Measurements from ENCODE around the gene TMEM234. TPM values are rescaled to one million over a fixed set of nuclear protein-coding genes. Genes with fewer than 3 reads are reported as not detected.

TMEM234 gene
- total and polyA plus RNA-seq, 2 of the 13 experiments (the other 11 are each of a cell fraction or from before 2014, with no cell fraction given), result 6.1 to 9.0 TPM

- no peak for TF ChIP-seq SRSF9 (IDR thresholded peaks at IDR 0.05; ENCODE audit: borderline replicate concordance, insufficient read depth, low read depth, low read length, poor library complexity, severe bottlenecking)
- peak; percentile 37; the same call in 1 of the 2 replicates for TF ChIP-seq KDM2A (CRISPR knock-in tag; IDR thresholded peaks at IDR 0.05; ENCODE audit: borderline replicate concordance, low read depth)
- TF ChIP-seq WIZ (CRISPR knock-in tag; IDR thresholded peaks at IDR 0.05), result no peak
- no peak for TF ChIP-seq ZFP62 (CRISPR knock-in tag; IDR thresholded peaks at IDR 0.05)
- no peak for TF ChIP-seq EHMT2 (IDR thresholded peaks at IDR 0.05; ENCODE audit: borderline replicate concordance, low read depth, low read length)
- no peak for TF ChIP-seq NFAT5 (CRISPR knock-in tag; IDR thresholded peaks at IDR 0.05)
- peak; percentile 86 for TF ChIP-seq SMC3 (IDR thresholded peaks at IDR 0.05; ENCODE audit: low read length)
- TF ChIP-seq RAD21 (CRISPR knock-in tag; IDR thresholded peaks at IDR 0.05), result peak; percentile 90
- TF ChIP-seq ZFP1 (CRISPR knock-in tag; IDR thresholded peaks at IDR 0.05), result no peak
- TF ChIP-seq THRA (CRISPR knock-in tag; IDR thresholded peaks at IDR 0.05; ENCODE audit: borderline replicate concordance), result no peak
- TF ChIP-seq ZNF446 (CRISPR knock-in tag; IDR thresholded peaks at IDR 0.05), result no peak
- no peak for TF ChIP-seq TRAFD1 (CRISPR knock-in tag; IDR thresholded peaks at IDR 0.05; ENCODE audit: borderline replicate concordance)
- TF ChIP-seq HNRNPLL (IDR thresholded peaks at IDR 0.05; ENCODE audit: low read depth, low read length, poor library complexity, severe bottlenecking), result no peak
- no peak for TF ChIP-seq XBP1 (CRISPR knock-in tag; IDR thresholded peaks at IDR 0.05)
- no peak for TF ChIP-seq HDAC1 (CRISPR knock-in tag; IDR thresholded peaks at IDR 0.05)
- peak; percentile 52 for TF ChIP-seq XRCC5 (optimal IDR thresholded peaks at IDR 0.05; ENCODE audit: low read length)
- no peak for TF ChIP-seq ZNF260 (CRISPR knock-in tag; IDR thresholded peaks at IDR 0.05; ENCODE audit: borderline replicate concordance, low read depth)
- no peak for TF ChIP-seq HDAC2 (CRISPR knock-in tag; IDR thresholded peaks at IDR 0.05)
- TF ChIP-seq GMEB2 (CRISPR knock-in tag; IDR thresholded peaks at IDR 0.05; ENCODE audit: low read depth), result no peak
Measured at GRCh38 chr1:32215629-32216480, 6.3 kb downstream of the TMEM234 start (continued).
